GM19023 (cell line): Measurements from ENCODE around the gene CRADD.
"Not testable (repeated sequence)": the region's sequence is repeated elsewhere in the genome, so short reads cannot be mapped to it uniquely, and the experiment has no call there.

Experiments used
- ATAC-seq: cut with Tn5 transposase; IDR thresholded peaks from one replicate; pipeline ENCODE4 v1.9.1; 2021; ENCODE audit warnings: mild to moderate bottlenecking, moderate library complexity; ENCODE audit not compliant: unreplicated experiment

CRADD gene

GRCh38 chr12:93705237-93705636 lies 28.1 kb downstream of the CRADD start:
- ATAC-seq, result no peak

GRCh38 chr12:93706387-93706786 lies 29.2 kb downstream of the CRADD start:
- ATAC-seq, result no peak

GRCh38 chr12:93706824-93707223 lies 29.6 kb downstream of the CRADD start:
- no peak for ATAC-seq

GRCh38 chr12:93707836-93708235 lies 30.7 kb downstream of the CRADD start:
- no peak for ATAC-seq

GRCh38 chr12:93708952-93709351 lies 31.8 kb downstream of the CRADD start:
- no peak for ATAC-seq

GRCh38 chr12:93709386-93709785 lies 32.2 kb downstream of the CRADD start:
- ATAC-seq, result no peak

- no peak for ATAC-seq
Measured at GRCh38 chr12:93710574-93710926, 33.4 kb downstream of the CRADD start.

GRCh38 chr12:93711502-93711901 lies 34.3 kb downstream of the CRADD start:
- not testable (repeated sequence) for ATAC-seq

- ATAC-seq, result no peak
Measured at GRCh38 chr12:93712200-93712599, 35.0 kb downstream of the CRADD start.

- ATAC-seq, result no peak
Measured at GRCh38 chr12:93713060-93713459, 35.9 kb downstream of the CRADD start.

GRCh38 chr12:93713800-93714199 lies 36.6 kb downstream of the CRADD start:
- no peak for ATAC-seq

- ATAC-seq, result no peak
Measured at GRCh38 chr12:93714382-93714781, 37.2 kb downstream of the CRADD start.

GRCh38 chr12:93719710-93720109 lies 42.5 kb downstream of the CRADD start:
- ATAC-seq, result no peak

GRCh38 chr12:93720559-93720958 lies 43.4 kb downstream of the CRADD start:
- ATAC-seq, result no peak

GRCh38 chr12:93722179-93722578 lies 45.0 kb downstream of the CRADD start:
- ATAC-seq, result no peak

GRCh38 chr12:93722835-93723567 lies 45.8 kb downstream of the CRADD start:
- ATAC-seq, result no peak

GRCh38 chr12:93723568-93723930 lies 46.4 kb downstream of the CRADD start:
- ATAC-seq, result no peak

- ATAC-seq, result no peak
Measured at GRCh38 chr12:93725531-93725930, 48.4 kb downstream of the CRADD start.

- ATAC-seq, result no peak
Measured at GRCh38 chr12:93727195-93727811, 50.1 kb downstream of the CRADD start.

- ATAC-seq, result no peak
Measured at GRCh38 chr12:93727911-93728310, 50.7 kb downstream of the CRADD start.

GRCh38 chr12:93729934-93730333 lies 52.8 kb downstream of the CRADD start:
- ATAC-seq, result no peak

- no peak for ATAC-seq
Measured at GRCh38 chr12:93733358-93733757, 56.2 kb downstream of the CRADD start.

GRCh38 chr12:93733928-93734327 lies 56.8 kb downstream of the CRADD start:
- ATAC-seq, result no peak
